HCT116 (cell line): ENCODE results near the gene SLC35B1. TPM values are rescaled to one million over a fixed set of nuclear protein-coding genes. Genes with fewer than 3 reads are reported as not detected.

Source experiments
- ATAC-seq: fragments of 200-7000 bp; cut with Tn5 transposase; 2 replicates; pipeline ENCODE4 v1.9.1; 2020; ENCODE audit warnings: mild to moderate bottlenecking, moderate library complexity
- BruUV-seq: library from RNA; stranded (reverse); fragments of 400-500 nt; replicated peaks from 2 replicates; lab custom pipeline; 2021; lab: Mats Ljungman, UMichigan
- CTCF ChIA-PET: fragments of 300-600 bp; sonication (Branson Sonifier 250); formaldehyde crosslinking; loops from one replicate; lab custom pipeline; 2021; ENCODE audit warnings: antibody characterized with exemption; lab: Charles Lee
- POLR2A ChIA-PET: fragments of 300-600, 350-600 bp; sonication (Branson Sonifier 250); formaldehyde crosslinking; loops from one replicate; lab custom pipeline; 2021; ENCODE audit warnings: antibody characterized with exemption; lab: Charles Lee
- RAD21 ChIA-PET, 2 experiments: fragments of 300-600 bp; sonication (Branson Sonifier 250); formaldehyde crosslinking; loops; one replicate each; lab custom pipeline; 2023; ENCODE audit warnings: low total read pairs in 2 of 2; ENCODE audit not compliant: uncharacterized antibody in 2 of 2, unreplicated experiment in 2 of 2, low non-redundant PET in 1 of 2; lab: Charles Lee
- DNase-seq: peaks from one replicate; pipeline ENCODE4 v3.0.0-alpha.2; 2010; ENCODE audit warnings: low read depth, low spot score
- H2AFZ ChIP-seq: fragments of 200-600 bp; shearing (Covaris generic), sonication (generic); 2 replicates; pipeline ENCODE4 v1.6.1; 2017; ENCODE audit warnings: low read depth, mixed run types, mixed read lengths, antibody characterized with exemption, low read length; ENCODE audit not compliant: poor library complexity, severe bottlenecking
- H3K27ac ChIP-seq: 2 replicates; pipeline ENCODE4 v1.5.1; 2012; ENCODE audit warnings: low read depth, low read length
- H3K27me3 ChIP-seq: fragments of 200-600 bp; sonication (generic); 2 replicates; pipeline ENCODE4 v1.6.1; 2016; ENCODE audit warnings: mixed run types, low read length, mixed read lengths; ENCODE audit not compliant: insufficient read depth
- H3K36me3 ChIP-seq, 2 experiments: fragments of 200-500 bp in 1 of 2; fragments of 200-600 bp in 1 of 2; sonication (Bioruptor generic) in 1 of 2; sonication (generic) in 1 of 2; 2 replicates each; pipeline versions ENCODE4 v1.5.1 to v1.6.1; 2014 to 2016; ENCODE audit warnings: low read length in 2 of 2, inconsistent platforms in 1 of 2, mixed read lengths in 1 of 2, mixed run types in 1 of 2; ENCODE audit not compliant: insufficient read depth in 2 of 2, control insufficient read depth in 1 of 2
- H3K4me1 ChIP-seq, 2 experiments: fragments of 200-600 bp in 1 of 2; sonication (generic) in 1 of 2; 2 replicates each; pipeline versions ENCODE4 v1.5.1 to v1.6.1; 2012 to 2017; ENCODE audit warnings: low read length in 2 of 2, inconsistent platforms in 1 of 2, mild to moderate bottlenecking in 1 of 2, mixed read lengths in 1 of 2, mixed run types in 1 of 2, moderate library complexity in 1 of 2; ENCODE audit not compliant: insufficient read depth in 2 of 2, control insufficient read depth in 1 of 2
- H3K4me2 ChIP-seq: fragments of 200-600 bp; sonication (generic); 2 replicates; pipeline ENCODE4 v1.6.1; 2017; ENCODE audit warnings: mixed run types, low read length, mixed read lengths
- H3K4me3 ChIP-seq, 2 experiments: fragments of 200-600 bp in 1 of 2; sonication (generic) in 1 of 2; replicated peaks in 1 of 2; 2 replicates each; pipeline ENCODE4 v1.5.1; 2011 to 2016; ENCODE audit warnings: low read length in 2 of 2, control low read depth in 1 of 2, low read depth in 1 of 2, mild to moderate bottlenecking in 1 of 2, mixed read lengths in 1 of 2, mixed run types in 1 of 2
- H3K79me2 ChIP-seq: fragments of 200-600 bp; sonication (generic); 2 replicates; pipeline ENCODE4 v1.6.1; 2017; ENCODE audit warnings: mild to moderate bottlenecking, mixed run types, low read length, moderate library complexity, mixed read lengths; ENCODE audit not compliant: insufficient read depth
- H3K9ac ChIP-seq: fragments of 200-600 bp; sonication (generic); 2 replicates; pipeline ENCODE4 v1.6.1; 2016; ENCODE audit warnings: low read length, mixed read lengths
- H3K9me2 ChIP-seq: fragments of 200-600 bp; sonication (generic), shearing (Covaris generic); 2 replicates; pipeline ENCODE4 v1.6.1; 2017; ENCODE audit warnings: mixed run types, mild to moderate bottlenecking, moderate library complexity; ENCODE audit not compliant: insufficient read depth
- H3K9me3 ChIP-seq, 2 experiments: fragments of 200-500 bp in 1 of 2; fragments of 200-600 bp in 1 of 2; sonication (Bioruptor generic) in 1 of 2; sonication (generic) in 1 of 2; 2 replicates each; pipeline ENCODE4 v1.6.1; 2014 to 2017; ENCODE audit warnings: low read length in 2 of 2, mixed read lengths in 2 of 2, inconsistent platforms in 1 of 2, low read depth in 1 of 2, mild to moderate bottlenecking in 1 of 2, mixed run types in 1 of 2, moderate library complexity in 1 of 2; ENCODE audit not compliant: control insufficient read depth in 1 of 2, insufficient read depth in 1 of 2
- H4K20me1 ChIP-seq: fragments of 200-600 bp; sonication (generic), shearing (Covaris generic); 2 replicates; pipeline ENCODE4 v1.6.1; 2017; ENCODE audit warnings: mixed run types, mild to moderate bottlenecking, moderate library complexity; ENCODE audit not compliant: insufficient read depth
- ATF3 ChIP-seq: IDR thresholded peaks from 2 replicates; pipeline ENCODE4 v1.6.1; 2012
- CBX3 ChIP-seq: IDR thresholded peaks from 2 replicates; pipeline ENCODE4 v1.6.1; 2012; ENCODE audit warnings: low read depth
- CTCF ChIP-seq, 3 experiments: fragments of 200-600 bp in 1 of 3; sonication (generic) in 1 of 3; IDR thresholded peaks in 2 of 3; conservative IDR thresholded peaks in 1 of 3; 2 replicates each; pipeline ENCODE4 v1.5.1; 2012 to 2017; ENCODE audit warnings: low read depth in 2 of 3, low read length in 2 of 3, antibody characterized with exemption in 1 of 3, borderline replicate concordance in 1 of 3, control low read depth in 1 of 3, mild to moderate bottlenecking in 1 of 3, mixed read lengths in 1 of 3, mixed run types in 1 of 3, moderate library complexity in 1 of 3; ENCODE audit not compliant: insufficient read depth in 1 of 3
- EGR1 ChIP-seq: IDR thresholded peaks from 2 replicates; pipeline ENCODE4 v1.6.1; 2012; ENCODE audit warnings: low read depth
- EZH2 ChIP-seq: fragments of 200-600 bp; sonication (generic); IDR thresholded peaks from 2 replicates; pipeline ENCODE4 v1.6.1; 2017; ENCODE audit warnings: antibody characterized with exemption, mixed run types
- EZH2phosphoT487 ChIP-seq: fragments of 200-600 bp; IDR thresholded peaks from 2 replicates; pipeline ENCODE4 v1.6.1; 2018; ENCODE audit warnings: antibody characterized with exemption, borderline replicate concordance
- FOSL1 ChIP-seq: IDR thresholded peaks from 2 replicates; pipeline ENCODE4 v1.6.1; 2012; ENCODE audit warnings: low read depth
- MAX ChIP-seq: IDR thresholded peaks from 2 replicates; pipeline ENCODE4 v1.6.1; 2012
- POLR2A ChIP-seq: IDR thresholded peaks from 2 replicates; pipeline ENCODE4 v1.7.0; 2011; ENCODE audit warnings: borderline replicate concordance; ENCODE audit not compliant: insufficient read depth, insufficient read length; ENCODE audit errors: extremely low read depth
- POLR2AphosphoS5 ChIP-seq: IDR thresholded peaks from 2 replicates; pipeline ENCODE4 v1.6.1; 2011; ENCODE audit warnings: mild to moderate bottlenecking, low read depth, low read length, moderate library complexity
- SP1 ChIP-seq: IDR thresholded peaks from 2 replicates; pipeline ENCODE4 v1.6.1; 2012; ENCODE audit warnings: low read depth
- TCF7L2 ChIP-seq: IDR thresholded peaks from 2 replicates; pipeline ENCODE4 v1.7.0; 2011; ENCODE audit warnings: borderline replicate concordance, inconsistent platforms; ENCODE audit not compliant: insufficient read depth, insufficient read length; ENCODE audit errors: extremely low read depth
- ZFX ChIP-seq: fragments of 450-650 bp; IDR thresholded peaks from 2 replicates; pipeline ENCODE4 v1.6.1; 2017
- intact Hi-C: fragments of 100-400 bp; cut with micrococcal nuclease; formaldehyde crosslinking; loops from 2 replicates; pipeline ENCODE4 v1.10.0; 2022
- total RNA-seq: library from RNA; stranded (reverse); gene quantifications from one replicate; pipeline ENCODE4 v1.2.1, GENCODE V29; 2021; ENCODE audit not compliant: unreplicated experiment

The SLC35B1 gene
- total RNA-seq, 1 experiment from 2014 or later = 87.5 TPM

GRCh38 chr17:49756323-49757150, 48.8 kb upstream of the SLC35B1 start:
- no TSS peak for BruUV-seq
- no peaks in the 10 kb centered on the region for H3K9me3 ChIP-seq
- H3K4me3 ChIP-seq = no peak overlapping the region
- H3K4me1 ChIP-seq = no peaks in the 10 kb centered on the region
- no peaks in the 10 kb centered on the region for H3K79me2 ChIP-seq
- no peak overlapping the region for H2AFZ ChIP-seq
- no peak for TF ChIP-seq ZFX
- no peak for TF ChIP-seq SP1
- no peak for TF ChIP-seq POLR2A
- no peak for TF ChIP-seq FOSL1
- intact Hi-C loops = no loop called here
- no peak overlapping the region for H3K27ac ChIP-seq
- no peaks in the 10 kb centered on the region for H3K9me2 ChIP-seq
- no peaks in the 10 kb centered on the region for H4K20me1 ChIP-seq
- no peak overlapping the region for H3K9ac ChIP-seq
- DNase-seq = no peak
- no peaks in the 10 kb centered on the region for H3K36me3 ChIP-seq
- ChIA-PET RAD21 (no interaction called here), POLR2A (interaction anchor here (1.7 kb wide), 1 partner anchor 8 kb away, joined by 7 read pairs; the partner anchor contains the start of gene FAM117A), CTCF (no interaction called here)
- H3K27me3 ChIP-seq = no peaks in the 10 kb centered on the region
- no peak for ATAC-seq
- H3K4me2 ChIP-seq = no peak overlapping the region

GRCh38 chr17:49755663-49756283, 48.0 kb upstream of the SLC35B1 start:
- no peak for DNase-seq
- H3K4me1 ChIP-seq = no peaks in the 10 kb centered on the region
- no peak overlapping the region for H3K27ac ChIP-seq
- no peak overlapping the region for H3K9ac ChIP-seq
- H2AFZ ChIP-seq = no peak overlapping the region
- no peaks in the 10 kb centered on the region for H3K9me2 ChIP-seq
- H3K4me3 ChIP-seq = no peak overlapping the region
- H3K27me3 ChIP-seq = no peaks in the 10 kb centered on the region
- H4K20me1 ChIP-seq = no peaks in the 10 kb centered on the region
- H3K4me2 ChIP-seq = no peak overlapping the region
- H3K9me3 ChIP-seq = no peaks in the 10 kb centered on the region
- intact Hi-C loops = no loop called here
- no peaks in the 10 kb centered on the region for H3K79me2 ChIP-seq
- ATAC-seq = no peak
- no TSS peak for BruUV-seq
- ChIA-PET CTCF (no interaction called here), RAD21 (interaction anchor here in 1 of 2 experiments (0.6 kb wide), 1 partner anchor 8 kb away, joined by 4 read pairs; the partner anchor contains the start of gene FAM117A), POLR2A (interaction anchor here (1.7 kb wide), 1 partner anchor 8 kb away, joined by 7 read pairs; the partner anchor contains the start of gene FAM117A)
- H3K36me3 ChIP-seq = no peaks in the 10 kb centered on the region
- no peak for TF ChIP-seq CTCF (IDR thresholded peaks at IDR 0.05 in 2 of 3, conservative IDR thresholded peaks at IDR 0.05 in 1 of 3; ENCODE audit: borderline replicate concordance in 1 of 3, insufficient read depth in 1 of 3, low read depth in 2 of 3, low read length in 2 of 3)
- TF ChIP-seq MAX = no peak
- no peak for TF ChIP-seq TCF7L2
- no peak for TF ChIP-seq CBX3
- TF ChIP-seq EZH2phosphoT487 = no peak
- TF ChIP-seq EZH2 = no peak
- TF ChIP-seq ATF3 = no peak
- no peak for TF ChIP-seq EGR1
- no peak for TF ChIP-seq FOSL1
- TF ChIP-seq POLR2AphosphoS5 = no peak
- no peak for TF ChIP-seq SP1
